ENCODE measurements around the gene TRPV3. TPM values are rescaled to one million over a fixed set of nuclear protein-coding genes. Genes with fewer than 3 reads are reported as not detected.

The TRPV3 gene
- total and polyA plus RNA-seq, 9 of the 15 experiments (the other 6 are each of a cell fraction or from before 2014, with no cell fraction given) = 0.03 to 0.42 (median 0.11) TPM; not detected in 1

DNA sequence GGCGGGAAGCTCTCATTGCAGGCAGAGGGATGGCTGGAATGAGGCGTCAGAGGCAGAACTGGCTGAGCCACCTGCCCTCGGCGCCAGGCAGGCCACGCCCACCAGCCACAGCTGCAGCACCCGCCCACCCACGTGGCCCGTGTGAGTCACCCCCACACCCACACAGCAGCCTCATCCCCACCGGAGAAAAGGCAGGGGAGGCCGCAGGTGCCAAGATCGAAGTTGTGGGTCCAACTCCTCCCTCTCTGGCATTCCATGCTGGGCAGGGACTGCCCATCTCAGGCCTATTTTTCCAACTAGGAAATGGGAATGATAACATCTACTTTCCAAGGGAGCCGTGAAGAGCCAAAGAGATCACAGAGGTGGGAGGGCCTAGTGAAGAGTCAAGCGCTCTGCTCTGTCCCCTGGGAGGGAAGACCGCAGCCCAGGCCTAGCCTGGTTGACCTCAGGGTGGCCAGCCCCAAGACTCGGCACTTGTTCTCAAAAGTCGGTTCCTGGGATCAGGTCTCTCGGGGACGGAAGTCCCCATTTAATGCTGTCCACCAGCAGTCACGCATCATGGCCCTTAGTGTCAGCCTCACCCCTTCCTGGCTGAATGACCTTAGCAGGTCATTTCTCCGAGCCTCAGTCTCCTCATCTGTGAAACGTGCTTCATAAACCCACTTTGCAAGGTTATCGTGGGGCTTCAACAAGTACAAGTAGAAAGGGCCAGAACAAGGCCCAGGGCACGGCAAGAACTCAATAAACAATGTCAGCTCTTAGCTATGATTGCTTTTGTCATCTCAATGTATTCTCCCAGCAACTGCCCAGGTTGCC, at the start of gene TRPV3 (continued):
- TF ChIP-seq, protein P1, sequence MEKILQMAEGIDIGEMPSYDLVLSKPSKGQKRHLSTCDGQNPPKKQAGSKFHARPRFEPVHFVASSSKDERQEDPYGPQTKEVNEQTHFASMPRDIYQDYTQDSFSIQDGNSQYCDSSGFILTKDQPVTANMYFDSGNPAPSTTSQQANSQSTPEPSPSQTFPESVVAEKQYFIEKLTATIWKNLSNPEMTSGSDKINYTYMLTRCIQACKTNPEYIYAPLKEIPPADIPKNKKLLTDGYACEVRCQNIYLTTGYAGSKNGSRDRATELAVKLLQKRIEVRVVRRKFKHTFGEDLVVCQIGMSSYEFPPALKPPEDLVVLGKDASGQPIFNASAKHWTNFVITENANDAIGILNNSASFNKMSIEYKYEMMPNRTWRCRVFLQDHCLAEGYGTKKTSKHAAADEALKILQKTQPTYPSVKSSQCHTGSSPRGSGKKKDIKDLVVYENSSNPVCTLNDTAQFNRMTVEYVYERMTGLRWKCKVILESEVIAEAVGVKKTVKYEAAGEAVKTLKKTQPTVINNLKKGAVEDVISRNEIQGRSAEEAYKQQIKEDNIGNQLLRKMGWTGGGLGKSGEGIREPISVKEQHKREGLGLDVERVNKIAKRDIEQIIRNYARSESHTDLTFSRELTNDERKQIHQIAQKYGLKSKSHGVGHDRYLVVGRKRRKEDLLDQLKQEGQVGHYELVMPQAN (IDR thresholded peaks at IDR 0.05; ENCODE audit: borderline replicate concordance) = no peak
- no peak for TF ChIP-seq YY1 (IDR thresholded peaks at IDR 0.05; ENCODE audit: borderline replicate concordance in 1 of 3, control insufficient read depth in 1 of 3, extremely low read depth in 1 of 3, insufficient read depth in 3 of 3, insufficient read length in 1 of 3, insufficient replicate concordance in 2 of 3, low read depth in 1 of 3, low read length in 2 of 3)
- TF ChIP-seq FOS (IDR thresholded peaks at IDR 0.05; ENCODE audit: extremely low read depth, insufficient read length) = no peak
- TF ChIP-seq, protein P2, sequence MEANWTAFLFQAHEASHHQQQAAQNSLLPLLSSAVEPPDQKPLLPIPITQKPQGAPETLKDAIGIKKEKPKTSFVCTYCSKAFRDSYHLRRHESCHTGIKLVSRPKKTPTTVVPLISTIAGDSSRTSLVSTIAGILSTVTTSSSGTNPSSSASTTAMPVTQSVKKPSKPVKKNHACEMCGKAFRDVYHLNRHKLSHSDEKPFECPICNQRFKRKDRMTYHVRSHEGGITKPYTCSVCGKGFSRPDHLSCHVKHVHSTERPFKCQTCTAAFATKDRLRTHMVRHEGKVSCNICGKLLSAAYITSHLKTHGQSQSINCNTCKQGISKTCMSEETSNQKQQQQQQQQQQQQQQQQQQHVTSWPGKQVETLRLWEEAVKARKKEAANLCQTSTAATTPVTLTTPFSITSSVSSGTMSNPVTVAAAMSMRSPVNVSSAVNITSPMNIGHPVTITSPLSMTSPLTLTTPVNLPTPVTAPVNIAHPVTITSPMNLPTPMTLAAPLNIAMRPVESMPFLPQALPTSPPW (CRISPR knock-in tag; IDR thresholded peaks at IDR 0.05) = peak; percentile 56
- TF ChIP-seq CREB1 (IDR thresholded peaks at IDR 0.05) = no peak
- no peak for TF ChIP-seq CREB1 (CRISPR knock-in tag; IDR thresholded peaks at IDR 0.05)
- TF ChIP-seq, protein P3, sequence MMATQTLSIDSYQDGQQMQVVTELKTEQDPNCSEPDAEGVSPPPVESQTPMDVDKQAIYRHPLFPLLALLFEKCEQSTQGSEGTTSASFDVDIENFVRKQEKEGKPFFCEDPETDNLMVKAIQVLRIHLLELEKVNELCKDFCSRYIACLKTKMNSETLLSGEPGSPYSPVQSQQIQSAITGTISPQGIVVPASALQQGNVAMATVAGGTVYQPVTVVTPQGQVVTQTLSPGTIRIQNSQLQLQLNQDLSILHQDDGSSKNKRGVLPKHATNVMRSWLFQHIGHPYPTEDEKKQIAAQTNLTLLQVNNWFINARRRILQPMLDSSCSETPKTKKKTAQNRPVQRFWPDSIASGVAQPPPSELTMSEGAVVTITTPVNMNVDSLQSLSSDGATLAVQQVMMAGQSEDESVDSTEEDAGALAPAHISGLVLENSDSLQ (IDR thresholded peaks at IDR 0.05) = no peak
- TF ChIP-seq ESRRA (IDR thresholded peaks at IDR 0.05; ENCODE audit: borderline replicate concordance, low read depth) = 0 out of 2 replicates have a peak, but pooled peaks have one; percentile 32
- TF ChIP-seq PML (IDR thresholded peaks at IDR 0.05; ENCODE audit: low read length) = no peak
- TF ChIP-seq L3MBTL2 (IDR thresholded peaks at IDR 0.05) = peak; percentile 89
- TF ChIP-seq RNF2 (IDR thresholded peaks at IDR 0.05) = no peak
- TF ChIP-seq BCOR (IDR thresholded peaks at IDR 0.05) = no peak
- peak; percentile 86 for TF ChIP-seq FOSL1 (tag; conservative IDR thresholded peaks at IDR 0.05)
- peak; percentile 49 for TF ChIP-seq ZFX (CRISPR knock-in tag; IDR thresholded peaks at IDR 0.05)
- TF ChIP-seq ZNF75A (CRISPR knock-in tag; IDR thresholded peaks at IDR 0.05) = no peak
- TF ChIP-seq GABPB1 (CRISPR knock-in tag; IDR thresholded peaks at IDR 0.05) = no peak
- TF ChIP-seq, protein P4, sequence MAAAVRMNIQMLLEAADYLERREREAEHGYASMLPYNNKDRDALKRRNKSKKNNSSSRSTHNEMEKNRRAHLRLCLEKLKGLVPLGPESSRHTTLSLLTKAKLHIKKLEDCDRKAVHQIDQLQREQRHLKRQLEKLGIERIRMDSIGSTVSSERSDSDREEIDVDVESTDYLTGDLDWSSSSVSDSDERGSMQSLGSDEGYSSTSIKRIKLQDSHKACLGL (CRISPR knock-in tag; IDR thresholded peaks at IDR 0.05; ENCODE audit: borderline replicate concordance, poor library complexity, severe bottlenecking) = no peak
- TF ChIP-seq, protein P5, sequence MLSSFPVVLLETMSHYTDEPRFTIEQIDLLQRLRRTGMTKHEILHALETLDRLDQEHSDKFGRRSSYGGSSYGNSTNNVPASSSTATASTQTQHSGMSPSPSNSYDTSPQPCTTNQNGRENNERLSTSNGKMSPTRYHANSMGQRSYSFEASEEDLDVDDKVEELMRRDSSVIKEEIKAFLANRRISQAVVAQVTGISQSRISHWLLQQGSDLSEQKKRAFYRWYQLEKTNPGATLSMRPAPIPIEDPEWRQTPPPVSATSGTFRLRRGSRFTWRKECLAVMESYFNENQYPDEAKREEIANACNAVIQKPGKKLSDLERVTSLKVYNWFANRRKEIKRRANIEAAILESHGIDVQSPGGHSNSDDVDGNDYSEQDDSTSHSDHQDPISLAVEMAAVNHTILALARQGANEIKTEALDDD (IDR thresholded peaks at IDR 0.05) = no peak
- no peak for TF ChIP-seq CC2D1A (IDR thresholded peaks at IDR 0.05)
- TF ChIP-seq HMGN3 (IDR thresholded peaks at IDR 0.05; ENCODE audit: borderline replicate concordance, extremely low read depth, insufficient read length, low read depth, low read length) = no peak
- TF ChIP-seq ZNF696 (CRISPR knock-in tag; conservative IDR thresholded peaks at IDR 0.05) = no peak
- TF ChIP-seq LARP7 (IDR thresholded peaks at IDR 0.05) = no peak
